GM21619 (cell line): Measurements from ENCODE around the gene TACR2.

ENCODE experiments used
- ATAC-seq: cut with Tn5 transposase; IDR thresholded peaks from one replicate; pipeline ENCODE4 v1.9.1; 2021; ENCODE audit not compliant: unreplicated experiment

TACR2 gene

DNA sequence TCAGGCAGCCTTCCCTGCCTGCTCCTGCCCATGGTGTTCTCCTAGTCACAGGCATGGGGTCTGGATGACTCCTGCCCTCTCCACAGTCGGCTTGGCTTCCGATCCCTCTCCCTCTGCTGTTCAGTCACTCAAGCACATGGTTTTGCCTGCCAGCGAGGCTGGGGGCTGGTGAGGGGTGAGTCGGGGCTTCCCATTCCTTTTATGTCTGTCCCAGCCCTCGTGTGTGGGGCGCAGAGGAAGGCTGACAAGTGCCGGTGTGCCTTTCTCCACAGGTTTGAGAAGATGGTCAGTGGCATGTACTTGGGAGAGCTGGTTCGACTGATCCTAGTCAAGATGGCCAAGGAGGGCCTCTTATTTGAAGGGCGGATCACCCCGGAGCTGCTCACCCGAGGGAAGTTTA, 40.1 kb downstream of the TACR2 start:
- ATAC-seq, result no peak

- ATAC-seq, result no peak
Observed at GRCh38 chr10:69375307-69376151, 41.2 kb downstream of the TACR2 start.

- ATAC-seq, result no peak
Observed at GRCh38 chr10:69374931-69375306, 41.8 kb downstream of the TACR2 start.

DNA sequence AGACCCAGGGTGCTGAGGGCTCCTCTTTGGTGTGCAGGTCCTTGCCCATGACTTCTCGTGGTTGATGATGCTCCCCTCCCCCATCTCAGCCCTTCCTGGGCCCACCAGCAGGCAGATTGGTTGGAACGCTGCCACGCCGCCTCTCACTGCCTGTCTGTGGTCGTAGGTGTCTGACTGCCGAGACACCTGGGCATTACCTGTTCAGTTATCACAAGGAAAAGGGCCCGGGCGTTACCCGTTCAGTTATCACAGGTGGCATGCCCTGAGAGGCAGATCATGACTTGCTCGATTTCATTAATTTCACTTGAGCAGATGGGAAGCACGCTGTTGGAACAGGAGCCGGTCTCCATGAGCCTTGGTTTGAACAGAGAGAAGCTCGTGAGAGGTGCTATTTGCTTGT, 42.5 kb downstream of the TACR2 start:
- ATAC-seq, result no peak

- no peak for ATAC-seq
Observed at GRCh38 chr10:69372126-69372980, 44.4 kb downstream of the TACR2 start.

DNA sequence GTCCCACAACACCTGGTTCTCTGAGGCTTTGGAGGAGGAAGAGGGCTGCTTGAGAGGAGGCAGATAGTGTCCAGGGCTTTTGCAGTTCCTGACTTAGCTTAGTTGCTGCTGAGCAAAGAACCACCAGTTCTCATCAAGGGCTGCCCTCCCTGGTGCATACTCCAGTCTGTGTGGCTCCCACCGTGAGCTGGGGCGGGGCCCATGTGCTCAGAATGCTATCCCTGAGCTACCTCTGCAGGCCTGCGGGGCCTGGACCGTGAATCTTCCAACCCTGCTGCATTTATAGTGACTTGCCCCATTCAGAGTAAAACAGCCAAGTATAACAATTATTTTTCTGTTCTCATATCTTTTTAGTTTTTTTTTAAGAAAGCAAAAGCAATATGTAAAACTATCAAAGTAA, 49.2 kb downstream of the TACR2 start:
- ATAC-seq, result no peak

GRCh38 chr10:69366738-69367137, 50.0 kb downstream of the TACR2 start:
- no peak for ATAC-seq

DNA sequence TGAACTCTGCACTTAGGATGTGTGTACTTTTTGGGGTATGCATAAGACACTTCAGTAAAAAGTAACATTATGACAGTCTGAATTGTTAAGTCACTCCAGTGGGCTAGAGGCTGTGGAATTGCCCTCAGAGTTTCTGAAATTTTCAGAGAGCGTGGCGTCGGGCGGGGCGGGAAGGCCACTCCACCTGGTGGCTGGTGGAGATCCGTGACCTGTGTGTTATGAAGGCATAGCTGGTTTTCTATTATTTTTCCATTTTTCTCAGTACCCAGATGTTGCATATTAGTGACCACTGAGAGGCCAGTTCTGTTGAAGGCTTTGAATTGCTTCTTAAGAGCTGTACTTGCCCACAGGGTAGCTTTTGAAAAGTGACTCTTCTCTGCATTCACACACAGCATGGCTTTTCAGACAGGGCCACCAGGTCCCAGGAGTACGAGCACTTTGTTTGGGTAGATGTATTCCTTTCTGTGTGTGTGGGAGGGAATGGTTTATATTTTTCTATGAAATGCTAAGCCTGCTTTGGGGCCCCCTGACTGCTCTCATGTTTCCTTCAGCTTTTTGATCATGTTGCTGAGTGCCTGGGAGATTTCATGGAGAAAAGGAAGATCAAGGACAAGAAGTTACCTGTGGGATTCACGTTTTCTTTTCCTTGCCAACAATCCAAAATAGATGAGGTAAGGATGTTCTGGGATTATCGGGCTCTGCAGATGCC, 52.3 kb downstream of the TACR2 start:
- no peak for ATAC-seq

DNA sequence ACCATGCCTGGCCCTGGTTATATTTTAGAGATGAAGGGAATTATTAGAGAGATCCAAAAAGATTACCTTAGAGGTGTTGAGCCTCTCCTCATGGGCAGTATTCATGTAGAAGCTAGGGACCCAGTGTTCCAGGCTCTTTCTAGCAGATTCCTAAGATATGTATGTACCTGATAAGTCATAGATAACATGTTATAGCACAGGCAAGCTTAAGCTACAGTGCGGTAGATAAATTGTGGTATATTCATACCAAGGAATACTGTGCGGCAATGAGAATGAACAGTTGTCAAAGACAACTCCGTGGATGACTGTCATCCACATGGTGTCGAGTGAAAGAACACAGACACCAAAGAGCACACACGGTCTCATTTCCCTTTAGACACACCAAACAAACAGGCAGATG, 53.1 kb downstream of the TACR2 start:
- ATAC-seq, result no peak

- no peak for ATAC-seq
Observed at GRCh38 chr10:69362471-69362954, 54.2 kb downstream of the TACR2 start.

DNA sequence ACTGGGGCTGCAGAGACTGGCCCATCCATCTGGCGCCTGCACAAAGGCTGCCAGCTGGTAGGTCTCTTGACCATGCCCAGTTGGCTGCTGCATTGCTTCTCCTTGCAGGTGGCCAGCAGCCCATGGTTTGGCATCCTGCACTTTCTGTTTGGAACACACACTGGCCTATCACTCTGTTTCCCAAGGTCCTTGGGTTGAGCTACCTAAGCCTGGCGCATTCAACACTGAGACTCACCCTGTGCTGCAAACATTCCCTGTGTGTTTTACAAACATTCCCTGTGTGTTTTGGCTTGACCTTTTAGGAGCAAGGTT, 55.5 kb downstream of the TACR2 start:
- ATAC-seq, result no peak

- ATAC-seq, result no peak
Observed at GRCh38 chr10:69360485-69361302, 56.0 kb downstream of the TACR2 start.

DNA sequence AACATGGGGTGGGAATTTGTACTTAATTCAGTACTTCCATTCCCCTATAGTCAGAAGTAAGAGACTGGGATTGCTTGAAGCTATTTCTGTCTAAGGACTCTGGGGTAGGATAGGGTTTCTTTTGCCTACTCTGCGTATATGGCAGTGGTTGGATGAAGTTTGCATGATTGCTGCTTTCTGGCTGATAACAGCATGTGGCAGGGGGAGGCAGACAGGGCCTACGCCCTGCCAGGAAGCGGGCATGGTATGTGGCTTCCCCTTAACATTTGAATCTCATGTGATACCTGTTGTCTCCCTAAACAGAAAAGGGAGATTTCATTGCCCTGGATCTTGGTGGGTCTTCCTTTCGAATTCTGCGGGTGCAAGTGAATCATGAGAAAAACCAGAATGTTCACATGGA, 57.1 kb downstream of the TACR2 start:
- no peak for ATAC-seq

DNA sequence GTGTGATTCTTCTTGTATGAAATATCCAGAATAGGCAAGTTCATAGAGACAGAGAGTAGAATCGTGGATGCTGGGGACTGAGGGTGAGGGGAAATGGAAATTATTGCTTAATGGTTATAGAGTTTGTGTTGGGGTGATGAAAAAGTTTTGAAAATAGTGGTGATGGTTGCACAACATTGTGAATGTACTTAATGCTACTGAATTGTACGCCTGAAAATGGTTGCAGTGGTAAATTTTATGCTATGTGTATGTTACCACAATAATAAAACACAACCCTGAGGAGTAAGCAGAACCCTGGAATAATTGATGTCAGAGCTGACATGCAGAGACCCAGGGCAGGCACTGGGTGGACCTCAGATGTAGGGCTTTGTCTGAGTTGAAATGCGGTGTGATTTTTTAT, 57.6 kb downstream of the TACR2 start:
- ATAC-seq, result no peak

DNA sequence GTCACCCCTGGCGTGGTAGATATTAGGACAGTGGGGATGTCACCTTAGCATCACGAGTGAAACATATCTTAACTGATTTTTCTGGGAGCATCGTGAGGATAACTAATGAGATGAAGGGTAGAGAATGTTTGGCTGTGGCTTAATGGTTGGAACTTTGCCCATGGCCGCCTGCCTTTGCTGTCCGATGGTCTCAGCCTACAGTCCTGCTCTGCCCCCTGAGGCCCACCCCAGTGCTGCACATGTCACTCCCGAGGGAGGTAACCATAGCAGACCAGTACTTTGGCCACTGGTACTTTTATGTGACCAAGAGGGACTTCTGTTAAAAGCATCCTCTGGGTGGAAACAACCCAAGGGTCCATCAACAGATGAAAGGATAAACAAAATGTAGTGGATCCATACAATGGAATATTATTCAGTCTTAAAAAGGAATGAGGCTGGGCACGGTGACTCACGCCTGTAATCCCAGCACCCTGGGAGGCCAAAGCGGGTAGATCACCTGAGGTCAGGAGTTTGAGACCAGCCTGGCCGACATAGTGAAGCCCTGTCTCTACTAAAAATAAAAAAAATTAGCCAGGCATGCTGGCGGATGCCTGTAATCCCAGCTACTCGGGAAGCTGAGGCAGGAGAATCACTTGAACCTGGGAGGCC, 58.4 kb downstream of the TACR2 start:
- ATAC-seq, result no peak

DNA sequence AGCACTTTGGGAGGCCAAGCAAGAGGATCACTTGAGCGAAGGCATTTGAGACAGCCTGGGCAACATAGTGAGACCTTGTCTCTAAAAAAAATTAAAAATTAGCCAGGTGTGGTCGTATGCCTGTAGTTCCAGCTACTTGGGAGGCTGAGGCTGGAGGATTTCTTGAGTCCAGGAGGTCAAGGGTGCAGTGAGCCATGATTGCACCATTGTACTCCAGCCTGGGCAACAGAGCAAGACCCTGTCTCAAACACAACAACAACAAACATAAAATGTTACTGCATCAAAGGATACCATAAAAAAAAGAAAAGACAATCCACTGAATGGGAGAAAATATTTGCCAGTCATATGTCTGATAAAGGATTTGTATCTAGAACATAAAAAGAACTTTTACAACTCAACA, 60.5 kb downstream of the TACR2 start:
- ATAC-seq, result no peak

GRCh38 chr10:69353977-69354635, 62.6 kb downstream of the TACR2 start:
- ATAC-seq, result no peak
